NB4 (cell line): ENCODE results near the gene SNAI1.

Source experiments
- MYC ChIP-seq: IDR thresholded peaks from 2 replicates; pipeline ENCODE4 v1.6.1; 2011; ENCODE audit warnings: low read depth, low read length
- POLR2A ChIP-seq: IDR thresholded peaks from 2 replicates; pipeline ENCODE4 v1.6.1; 2011; ENCODE audit warnings: mild to moderate bottlenecking; ENCODE audit not compliant: insufficient read length; ENCODE audit errors: extremely low read depth
- TF ChIP-seq, protein P1 (sequence below): IDR thresholded peaks from one replicate; pipeline ENCODE4 v1.5.1; 2012; ENCODE audit warnings: low read depth, low read length

DNA sequence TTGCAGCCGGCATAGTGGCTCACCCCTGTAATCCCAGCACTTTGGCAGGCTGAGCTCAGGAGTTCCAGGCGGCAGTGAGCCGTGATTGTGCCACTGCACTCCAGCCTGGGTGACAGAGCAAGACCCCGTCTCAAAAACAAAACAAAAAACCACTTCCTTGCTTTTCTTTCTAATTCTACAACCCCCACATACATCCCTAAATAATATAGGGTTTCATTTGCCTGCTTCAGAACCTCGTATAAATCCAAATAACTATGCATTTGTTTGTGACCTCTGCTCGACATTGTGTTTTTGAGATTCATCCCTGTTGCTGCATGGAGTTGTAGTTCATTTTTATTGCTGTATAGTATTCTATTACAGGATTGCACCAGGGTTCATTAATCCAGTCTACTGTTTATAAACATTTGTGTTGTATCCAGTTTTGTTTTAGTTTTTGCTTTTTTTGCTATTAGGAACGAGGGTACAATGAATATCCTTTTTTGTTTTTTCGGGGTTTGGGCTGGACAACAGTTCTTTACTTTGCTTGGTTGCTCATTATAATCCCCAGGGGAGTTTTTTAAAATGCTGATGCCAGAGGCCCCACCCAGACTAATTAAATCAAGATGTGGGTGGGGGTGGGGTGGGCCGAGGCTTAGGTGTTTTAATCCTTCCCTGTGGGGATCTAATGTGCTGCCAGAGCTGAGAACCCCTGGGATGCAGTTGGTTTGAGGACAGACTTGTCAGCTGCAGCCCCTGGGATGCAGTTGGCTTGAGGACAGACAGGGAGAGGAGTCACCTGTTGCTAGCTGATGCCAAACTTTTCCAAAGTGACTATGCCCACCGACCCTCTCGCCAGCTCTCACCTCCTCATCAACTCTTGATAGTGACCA, 2.4 kb upstream of the SNAI1 start:
- TF ChIP-seq, protein P1, sequence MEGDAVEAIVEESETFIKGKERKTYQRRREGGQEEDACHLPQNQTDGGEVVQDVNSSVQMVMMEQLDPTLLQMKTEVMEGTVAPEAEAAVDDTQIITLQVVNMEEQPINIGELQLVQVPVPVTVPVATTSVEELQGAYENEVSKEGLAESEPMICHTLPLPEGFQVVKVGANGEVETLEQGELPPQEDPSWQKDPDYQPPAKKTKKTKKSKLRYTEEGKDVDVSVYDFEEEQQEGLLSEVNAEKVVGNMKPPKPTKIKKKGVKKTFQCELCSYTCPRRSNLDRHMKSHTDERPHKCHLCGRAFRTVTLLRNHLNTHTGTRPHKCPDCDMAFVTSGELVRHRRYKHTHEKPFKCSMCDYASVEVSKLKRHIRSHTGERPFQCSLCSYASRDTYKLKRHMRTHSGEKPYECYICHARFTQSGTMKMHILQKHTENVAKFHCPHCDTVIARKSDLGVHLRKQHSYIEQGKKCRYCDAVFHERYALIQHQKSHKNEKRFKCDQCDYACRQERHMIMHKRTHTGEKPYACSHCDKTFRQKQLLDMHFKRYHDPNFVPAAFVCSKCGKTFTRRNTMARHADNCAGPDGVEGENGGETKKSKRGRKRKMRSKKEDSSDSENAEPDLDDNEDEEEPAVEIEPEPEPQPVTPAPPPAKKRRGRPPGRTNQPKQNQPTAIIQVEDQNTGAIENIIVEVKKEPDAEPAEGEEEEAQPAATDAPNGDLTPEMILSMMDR = no peak
- no peak for TF ChIP-seq POLR2A
- TF ChIP-seq MYC = no peak
